HUES6 (cell line): ENCODE measurements around the gene TFEB.

Experiments used
- H3K27ac ChIP-seq: 2 replicates; pipeline ENCODE4 v1.7.0; 2013; ENCODE audit warnings: low read depth, mild to moderate bottlenecking, low read length, inconsistent platforms
- H3K27me3 ChIP-seq: 2 replicates; pipeline ENCODE4 v1.6.1; 2013; ENCODE audit warnings: low read length; ENCODE audit not compliant: control insufficient read depth, insufficient read depth
- H3K36me3 ChIP-seq: 2 replicates; pipeline ENCODE4 v1.6.1; 2013; ENCODE audit warnings: low read length; ENCODE audit not compliant: control insufficient read depth, insufficient read depth
- H3K4me1 ChIP-seq: 2 replicates; pipeline ENCODE4 v1.6.1; 2013; ENCODE audit warnings: low read length; ENCODE audit not compliant: control insufficient read depth, insufficient read depth
- H3K4me3 ChIP-seq: 2 replicates; pipeline ENCODE4 v1.5.1; 2013; ENCODE audit warnings: low read depth, low read length
- H3K9ac ChIP-seq: one replicate; pipeline ENCODE4 v1.6.1; 2013; ENCODE audit warnings: mild to moderate bottlenecking, low read length
- H3K9me3 ChIP-seq: 2 replicates; pipeline ENCODE4 v1.6.1; 2013; ENCODE audit warnings: low read depth, low read length; ENCODE audit not compliant: control insufficient read depth, insufficient read depth

Gene TFEB

GRCh38 chr6:41663568-41663967 lies 71.8 kb downstream of the TFEB start:
- Histone ChIP-seq H3K27me3 (peaks cover 7% of the 10 kb centered on the region; the same call in 1 of the 2 replicates), H3K9ac (no peak overlapping the region), H3K4me3 (no peak overlapping the region), H3K36me3 (no peaks in the 10 kb centered on the region), H3K9me3 (no peaks in the 10 kb centered on the region), H3K4me1 (no peaks in the 10 kb centered on the region), H3K27ac (no peak overlapping the region)

- no peak overlapping the region for H3K9ac ChIP-seq
Observed at GRCh38 chr6:41659935-41660334, 75.5 kb downstream of the TFEB start.

GRCh38 chr6:41658636-41659035 lies 76.8 kb downstream of the TFEB start:
- Histone ChIP-seq H3K36me3 (no peaks in the 10 kb centered on the region), H3K27ac (no peak overlapping the region), H3K9me3 (no peaks in the 10 kb centered on the region), H3K4me3 (no peak overlapping the region), H3K27me3 (peaks cover 7% of the 10 kb centered on the region; the same call in 1 of the 2 replicates), H3K4me1 (peaks cover 26% of the 10 kb centered on the region), H3K9ac (no peak overlapping the region)

More at GRCh38 chr6:41659935-41660334, 75.5 kb downstream of the TFEB start:
- H3K36me3 ChIP-seq, result no peaks in the 10 kb centered on the region
- peaks cover 7% of the 10 kb centered on the region; the same call in 1 of the 2 replicates for H3K27me3 ChIP-seq
- no peak overlapping the region for H3K27ac ChIP-seq
- no peaks in the 10 kb centered on the region for H3K9me3 ChIP-seq
- peaks cover 23% of the 10 kb centered on the region for H3K4me1 ChIP-seq
- H3K4me3 ChIP-seq, result no peak overlapping the region

GRCh38 chr6:41657131-41658094 lies 78.0 kb downstream of the TFEB start:
- Histone ChIP-seq H3K27me3 (peaks cover 7% of the 10 kb centered on the region; the same call in 1 of the 2 replicates), H3K9me3 (no peaks in the 10 kb centered on the region), H3K4me1 (peaks cover 26% of the 10 kb centered on the region), H3K27ac (no peak overlapping the region), H3K9ac (no peak overlapping the region), H3K36me3 (peaks cover 8% of the 10 kb centered on the region), H3K4me3 (no peak overlapping the region)

GRCh38 chr6:41656002-41656691 lies 79.3 kb downstream of the TFEB start:
- peaks cover 20% of the 10 kb centered on the region for H3K36me3 ChIP-seq
- peaks cover 26% of the 10 kb centered on the region for H3K4me1 ChIP-seq
- H3K9ac ChIP-seq, result no peak overlapping the region
- no peaks in the 10 kb centered on the region for H3K27me3 ChIP-seq
- H3K9me3 ChIP-seq, result no peaks in the 10 kb centered on the region
- H3K27ac ChIP-seq, result no peak overlapping the region
- H3K4me3 ChIP-seq, result no peak overlapping the region

GRCh38 chr6:41655646-41656001 lies 79.8 kb downstream of the TFEB start:
- Histone ChIP-seq H3K27me3 (no peaks in the 10 kb centered on the region), H3K9ac (no peak overlapping the region), H3K9me3 (no peaks in the 10 kb centered on the region), H3K4me3 (no peak overlapping the region), H3K27ac (no peak overlapping the region), H3K36me3 (peaks cover 23% of the 10 kb centered on the region), H3K4me1 (peaks cover 26% of the 10 kb centered on the region)

GRCh38 chr6:41655176-41655575 lies 80.2 kb downstream of the TFEB start:
- H3K36me3 ChIP-seq, result peaks cover 25% of the 10 kb centered on the region
- peaks cover 26% of the 10 kb centered on the region for H3K4me1 ChIP-seq
- no peak overlapping the region for H3K4me3 ChIP-seq
- H3K27me3 ChIP-seq, result no peaks in the 10 kb centered on the region
- no peak overlapping the region for H3K27ac ChIP-seq
- H3K9ac ChIP-seq, result no peak overlapping the region
- no peaks in the 10 kb centered on the region for H3K9me3 ChIP-seq

- Histone ChIP-seq H3K9me3 (no peaks in the 10 kb centered on the region), H3K4me3 (no peak overlapping the region), H3K9ac (no peak overlapping the region), H3K27ac (no peak overlapping the region), H3K36me3 (peaks cover 28% of the 10 kb centered on the region), H3K27me3 (no peaks in the 10 kb centered on the region), H3K4me1 (peaks cover 26% of the 10 kb centered on the region)
Observed at GRCh38 chr6:41654698-41655151, 80.7 kb downstream of the TFEB start.

- Histone ChIP-seq H3K36me3 (peaks cover 33% of the 10 kb centered on the region), H3K27ac (no peak overlapping the region), H3K9ac (no peak overlapping the region), H3K27me3 (no peaks in the 10 kb centered on the region), H3K4me3 (no peak overlapping the region), H3K4me1 (peaks cover 26% of the 10 kb centered on the region), H3K9me3 (no peaks in the 10 kb centered on the region)
Observed at GRCh38 chr6:41654151-41654697, 81.2 kb downstream of the TFEB start.

GRCh38 chr6:41653691-41654090 lies 81.7 kb downstream of the TFEB start:
- H3K9ac ChIP-seq, result no peak overlapping the region
- no peaks in the 10 kb centered on the region for H3K9me3 ChIP-seq
- no peak overlapping the region for H3K27ac ChIP-seq
- H3K27me3 ChIP-seq, result no peaks in the 10 kb centered on the region
- peaks cover 39% of the 10 kb centered on the region for H3K36me3 ChIP-seq
- H3K4me3 ChIP-seq, result no peak overlapping the region
- H3K4me1 ChIP-seq, result peaks cover 26% of the 10 kb centered on the region
